ENCODE measurements around the gene ZNF888. TPM values are rescaled to one million over a fixed set of nuclear protein-coding genes. Genes with fewer than 3 reads are reported as not detected.

The ZNF888 gene
- total RNA-seq, 4 donors from 2014 or later, result 1.9 to 4.6 (median 2.9) TPM

- Histone ChIP-seq H3K4me1 (peaks cover 0 to 20% (median 6%) of the 10 kb centered on the region in 4 donors), H3K36me3 (peaks cover 0 to 38% (median 0%) of the 10 kb centered on the region in 3 donors), H3K27me3 (no peaks in the 10 kb centered on the region), H3K4me3 (peak overlapping the region; percentile 48 to 74 (median 60)), H3K27ac (peak overlapping the region; percentile 29 to 78 (median 75)), H3K9me3 (peaks cover 0 to 39% (median 0%) of the 10 kb centered on the region in 4 donors)
- WGBS, 2 donors, result 13% methylated on average over 5 of the region's 5 CpGs
- no peak for DNase-seq (ENCODE audit: low spot score in 2 of 2)
- no peak for TF ChIP-seq CTCF (IDR thresholded peaks at IDR 0.05)
- TF ChIP-seq EP300 (IDR thresholded peaks at IDR 0.05), result no peak
These were observed 38.8 kb upstream of the ZNF888 start for GRCh38 chr19:52961981-52962380.

GRCh38 chr19:52959613-52960295, 36.5 kb upstream of the ZNF888 start:
- Histone ChIP-seq H3K9me3 (peaks cover 0 to 58% (median 0%) of the 10 kb centered on the region in 4 donors), H3K27ac (no peak overlapping the region), H3K4me3 (no peak overlapping the region), H3K4me1 (peaks cover 0 to 20% (median 6%) of the 10 kb centered on the region in 4 donors), H3K27me3 (no peaks in the 10 kb centered on the region), H3K36me3 (peaks cover 4 to 60% (median 15%) of the 10 kb centered on the region in 3 donors)
- no peak for TF ChIP-seq EP300 (IDR thresholded peaks at IDR 0.05)
- TF ChIP-seq POLR2A (IDR thresholded peaks at IDR 0.05), result no peak
- TF ChIP-seq CTCF (IDR thresholded peaks at IDR 0.05), result no peak
- DNase-seq (ENCODE audit: low spot score in 2 of 2), result no peak
- 85 to 86% methylated on average over 8 to 11 of the region's 11 CpGs for WGBS, 2 donors

GRCh38 chr19:52957591-52957990, 34.4 kb upstream of the ZNF888 start:
- peaks cover 0 to 75% (median 2%) of the 10 kb centered on the region in 4 donors for H3K9me3 ChIP-seq

GRCh38 chr19:52956917-52957316, 33.7 kb upstream of the ZNF888 start:
- peaks cover 4 to 86% (median 30%) of the 10 kb centered on the region in 3 donors for H3K36me3 ChIP-seq
- no peak for DNase-seq (ENCODE audit: low spot score in 2 of 2)
- WGBS, 2 donors, result 95 to 98% methylated on average over 10 of the region's 10 CpGs
- peaks cover 0 to 82% (median 2%) of the 10 kb centered on the region in 4 donors for H3K9me3 ChIP-seq
- H3K27ac ChIP-seq, result no peak overlapping the region
- no peaks in the 10 kb centered on the region for H3K27me3 ChIP-seq
- no peak for TF ChIP-seq CTCF (IDR thresholded peaks at IDR 0.05)
- H3K4me3 ChIP-seq, result no peak overlapping the region
- peaks cover 0 to 10% (median 3%) of the 10 kb centered on the region in 4 donors for H3K4me1 ChIP-seq

More at GRCh38 chr19:52957591-52957990, 34.4 kb upstream of the ZNF888 start:
- Histone ChIP-seq H3K36me3 (peaks cover 4 to 79% (median 24%) of the 10 kb centered on the region in 3 donors), H3K27me3 (no peaks in the 10 kb centered on the region), H3K27ac (no peak overlapping the region), H3K4me3 (no peak overlapping the region), H3K4me1 (peaks cover 0 to 13% (median 3%) of the 10 kb centered on the region in 4 donors)
- DNase-seq (ENCODE audit: low spot score in 2 of 2), result no peak
- WGBS, 2 donors, result 88 to 92% methylated on average over 8 of the region's 8 CpGs
- TF ChIP-seq CTCF (IDR thresholded peaks at IDR 0.05), result no peak
- TF ChIP-seq POLR2A (IDR thresholded peaks at IDR 0.05), result no peak
- no peak for TF ChIP-seq EP300 (IDR thresholded peaks at IDR 0.05)

GRCh38 chr19:52949422-52949821, 26.2 kb upstream of the ZNF888 start:
- peaks cover 0 to 84% (median 23%) of the 10 kb centered on the region in 4 donors for H3K9me3 ChIP-seq
- 46 to 95% methylated on average over 1 of the region's 1 CpG for WGBS, 2 donors

More at GRCh38 chr19:52949422-52949821, 26.2 kb upstream of the ZNF888 start:
- Histone ChIP-seq H3K4me1 (no peaks in the 10 kb centered on the region), H3K4me3 (no peak overlapping the region), H3K27me3 (no peaks in the 10 kb centered on the region), H3K27ac (no peak overlapping the region), H3K36me3 (peaks cover 11 to 60% (median 30%) of the 10 kb centered on the region in 3 donors)
- no peak for TF ChIP-seq EP300 (IDR thresholded peaks at IDR 0.05)
- no peak for TF ChIP-seq CTCF (IDR thresholded peaks at IDR 0.05)
- TF ChIP-seq POLR2A (IDR thresholded peaks at IDR 0.05), result no peak
- no peak for DNase-seq (ENCODE audit: low spot score in 2 of 2)
